Stimulated activated CD4-positive, alpha-beta T cell treated with anti-CD3 and anti-CD28 coated beads, Interleukin-2, amount 100 ng/mL, for 4 hours (primary cell): ENCODE data around the gene CDYL.
"Not testable (repeated sequence)": the region's sequence is repeated elsewhere in the genome, so short reads cannot be mapped to it uniquely, and the experiment has no call there.

Source experiments
- DNase-seq: peaks from one replicate; pipeline ENCODE4 v3.0.0-alpha.2; 2020; ENCODE audit warnings: low read depth

The CDYL gene

DNA sequence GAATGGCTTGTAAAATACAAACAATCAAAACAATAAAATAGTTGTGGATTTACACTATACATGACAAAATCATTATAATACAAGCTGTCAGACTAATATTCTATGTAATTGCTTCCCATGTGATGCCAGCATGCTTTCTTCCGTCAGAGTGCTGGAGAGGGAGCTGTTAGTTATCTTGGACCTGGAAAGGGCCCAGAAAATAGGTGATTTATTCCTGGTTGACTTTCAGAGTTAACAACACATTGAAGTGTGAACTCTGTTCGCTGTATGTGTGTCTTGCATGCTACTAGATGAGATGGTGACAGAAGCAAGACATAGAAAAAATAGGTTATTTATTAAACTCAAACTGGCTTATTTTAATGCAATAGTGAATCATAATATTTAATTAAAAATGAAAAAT lies 70.2 kb downstream of the CDYL start:
- no peak for DNase-seq

DNA sequence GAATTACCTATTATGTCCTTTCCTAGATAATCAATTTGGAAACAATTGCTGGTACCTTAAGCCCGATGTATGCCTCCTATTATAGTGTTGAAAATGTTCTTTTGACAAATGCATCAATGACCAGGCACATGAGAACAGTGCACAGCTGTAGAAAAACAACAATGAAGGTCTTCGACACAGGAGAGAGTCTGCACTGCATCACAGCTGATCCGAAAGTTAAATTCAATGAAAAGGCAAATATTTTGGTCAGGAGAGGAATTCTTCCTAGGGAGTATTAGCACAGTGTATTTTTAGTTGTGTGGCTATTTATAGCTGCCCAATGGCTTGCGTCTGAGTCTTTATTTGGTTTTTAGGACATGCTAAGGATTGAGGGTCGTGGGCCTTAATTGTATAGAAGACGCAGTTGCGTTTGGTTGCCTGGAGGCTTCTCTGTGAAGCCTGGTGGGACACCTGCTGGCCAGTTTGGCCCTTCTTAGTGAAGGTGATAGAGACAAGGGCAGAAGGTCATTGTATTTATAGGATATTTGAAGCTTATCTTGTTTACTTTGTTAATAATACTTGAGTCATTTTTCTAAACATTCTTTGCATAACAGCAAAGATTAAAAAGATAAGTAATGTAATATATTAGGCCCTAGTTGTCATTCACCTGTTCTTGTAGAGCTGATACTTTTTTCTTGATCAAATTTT lies 72.3 kb downstream of the CDYL start:
- no peak for DNase-seq

DNA sequence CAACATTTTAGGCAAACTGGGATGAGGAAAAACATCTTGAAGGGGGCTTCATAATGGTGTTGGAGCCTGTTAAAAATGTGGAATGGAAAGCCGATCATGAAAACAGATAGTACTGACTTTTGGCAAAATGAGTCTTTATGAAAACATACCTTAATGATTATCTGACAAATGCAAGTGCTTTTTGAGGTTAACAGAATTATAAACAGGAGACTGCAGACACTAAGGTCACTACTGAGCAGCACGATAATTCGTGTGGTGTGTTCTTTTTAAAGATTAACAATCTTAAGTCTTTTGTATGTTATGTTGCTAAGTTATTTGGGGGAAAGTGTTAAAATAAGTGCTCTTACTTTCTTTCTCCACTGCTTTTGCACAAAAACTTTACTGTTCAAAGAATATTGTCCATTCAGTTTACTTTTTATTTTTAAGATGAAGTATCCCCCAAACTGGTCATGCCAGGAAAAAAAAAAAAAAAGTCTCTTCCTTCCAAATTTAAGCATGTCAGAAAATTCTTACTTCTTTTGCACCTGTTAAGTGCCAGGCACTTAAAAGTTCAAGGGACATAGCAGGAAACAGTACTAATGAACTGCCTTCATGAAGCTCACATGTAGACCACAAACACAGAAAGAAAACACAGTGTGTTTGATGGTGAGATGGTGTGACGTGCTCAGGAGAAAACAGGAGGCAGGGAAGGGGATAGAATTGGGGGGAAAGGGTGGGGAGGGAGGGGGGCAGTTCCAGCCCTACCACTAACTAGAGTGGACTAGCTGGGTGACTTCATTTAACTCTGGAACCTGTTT lies 73.2 kb downstream of the CDYL start:
- DNase-seq = no peak

DNA sequence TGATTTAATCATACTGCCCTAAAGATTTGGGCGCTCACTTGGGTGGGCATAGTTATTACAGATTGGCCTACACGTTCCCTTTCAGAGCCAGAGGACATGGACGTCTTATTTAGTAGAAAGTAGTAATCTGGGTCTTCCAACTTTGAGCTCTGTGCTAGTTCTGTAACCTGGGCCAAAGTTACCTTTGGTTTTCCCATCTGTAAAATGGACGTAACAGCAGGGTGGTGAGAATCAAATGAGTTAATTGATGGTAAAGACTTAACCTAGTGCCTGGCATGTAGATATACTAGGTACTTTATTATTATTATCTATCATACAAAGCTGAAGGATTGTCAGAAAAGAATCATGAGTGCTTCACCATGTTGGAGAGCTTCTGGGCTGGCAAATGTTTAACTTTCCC lies 74.8 kb downstream of the CDYL start:
- DNase-seq = no peak

DNA sequence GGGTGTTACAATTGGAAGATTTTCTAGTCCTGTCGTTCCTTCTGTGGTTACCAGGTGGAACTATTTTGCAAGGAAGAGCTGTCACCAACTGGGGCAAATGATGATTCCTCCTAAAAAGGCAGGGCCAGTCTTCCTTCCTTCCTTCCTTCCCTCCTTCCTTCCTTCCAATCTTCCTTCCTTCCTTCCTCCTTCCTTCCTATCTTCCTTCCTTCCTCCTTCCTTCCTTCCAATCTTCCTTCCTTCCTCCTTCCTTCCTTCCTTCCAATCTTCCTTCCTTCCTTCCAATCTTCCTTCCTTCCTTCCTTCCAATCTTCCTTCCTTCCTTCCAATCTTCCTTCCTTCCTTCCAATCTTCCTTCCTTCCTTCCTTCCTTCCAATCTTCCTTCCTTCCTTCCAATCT lies 76.0 kb downstream of the CDYL start:
- not testable (repeated sequence) for DNase-seq

DNA sequence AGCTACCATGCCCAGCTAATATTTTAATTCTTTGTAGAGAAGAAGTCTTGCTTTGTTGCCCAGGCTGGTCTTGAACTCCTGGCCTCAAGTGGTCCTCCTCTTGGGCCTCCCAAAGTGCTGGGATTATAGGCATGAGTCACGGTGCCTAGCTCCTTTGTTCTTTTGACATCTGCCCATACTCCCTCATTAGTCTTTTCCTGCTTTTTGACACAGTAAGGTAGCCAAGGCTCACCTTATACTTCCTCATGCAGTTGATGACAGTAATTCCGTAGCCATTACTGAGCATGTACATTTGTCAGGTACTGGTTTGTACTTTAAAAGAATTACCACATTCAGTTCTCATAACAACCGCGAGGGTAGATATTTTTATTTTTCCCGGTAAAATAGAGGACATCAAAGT lies 76.7 kb downstream of the CDYL start:
- DNase-seq = no peak

DNA sequence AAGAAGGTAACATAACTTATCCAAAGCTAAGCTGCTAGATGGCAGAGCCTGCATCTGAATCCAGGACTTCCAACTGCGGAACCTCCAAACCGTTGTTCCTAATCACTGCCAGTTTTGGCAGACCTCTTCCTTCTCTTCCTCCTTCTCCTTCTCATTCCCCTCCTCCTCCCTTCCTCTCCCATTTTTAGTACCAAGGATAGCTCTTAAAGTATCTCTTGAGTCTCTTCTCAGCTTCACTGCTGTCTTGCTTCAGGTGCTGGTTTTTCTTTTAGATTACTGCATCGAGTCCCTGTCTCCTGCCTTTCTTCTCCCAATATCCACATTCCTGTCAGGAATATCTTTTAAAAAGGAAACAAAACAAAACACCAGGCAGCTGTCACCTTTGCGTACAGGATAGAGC lies 77.1 kb downstream of the CDYL start:
- no peak for DNase-seq

DNA sequence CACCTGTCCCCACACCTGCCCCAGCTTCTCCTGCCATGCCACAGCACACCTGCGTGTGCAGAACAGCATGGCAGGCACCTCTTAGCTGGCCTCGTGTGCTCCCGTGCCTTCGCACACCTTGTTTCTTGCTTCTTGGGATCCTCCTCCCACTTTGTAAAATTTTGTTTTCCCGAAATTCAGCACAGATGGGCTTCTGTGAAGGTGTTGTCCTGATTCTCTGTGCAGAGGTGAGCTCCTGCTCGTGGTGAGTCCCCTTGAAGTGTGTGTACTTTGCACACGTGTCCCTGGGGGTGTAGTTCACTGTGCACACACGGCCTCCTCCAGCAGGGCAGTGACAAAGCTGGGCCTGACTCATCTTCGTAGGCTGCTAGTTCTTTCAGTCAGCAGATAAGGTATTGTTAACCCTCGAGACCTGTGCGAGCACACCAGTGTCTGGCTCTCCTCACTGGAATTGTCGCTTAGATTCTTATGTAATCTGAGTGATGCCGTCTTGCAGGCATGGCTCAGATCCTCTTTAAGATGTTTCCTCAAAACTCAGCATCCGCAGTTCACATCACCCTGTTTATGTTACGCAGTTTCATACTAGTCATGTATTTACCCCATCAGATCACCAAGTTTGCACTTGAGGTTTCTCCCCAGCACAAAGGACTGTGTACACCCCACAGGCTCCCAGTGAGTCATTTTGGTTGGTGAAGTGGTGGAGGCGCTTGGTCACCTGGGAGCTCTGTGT lies 77.7 kb downstream of the CDYL start:
- no peak for DNase-seq

DNA sequence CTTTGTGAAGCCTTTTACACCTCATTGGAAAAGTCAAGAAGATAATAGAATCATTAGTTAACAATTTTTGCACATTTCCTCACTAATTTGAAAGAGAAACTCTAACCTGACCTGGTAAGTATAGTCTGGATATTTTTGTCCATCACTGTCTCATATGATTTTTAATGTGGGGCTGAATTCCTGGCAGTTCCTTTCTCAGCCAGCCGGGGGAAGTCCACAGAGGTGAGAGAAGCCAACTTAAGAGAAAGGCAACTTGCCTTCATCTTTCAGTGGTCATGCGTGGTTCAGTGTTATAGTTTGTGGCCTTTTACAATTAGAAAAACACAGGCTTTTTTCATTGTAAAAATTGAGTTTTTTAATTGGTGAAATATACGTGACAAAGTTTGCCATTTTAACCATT lies 80.6 kb downstream of the CDYL start:
- no peak for DNase-seq

GRCh38 chr6:4858194-4859015 lies 82.2 kb downstream of the CDYL start:
- no peak for DNase-seq

DNA sequence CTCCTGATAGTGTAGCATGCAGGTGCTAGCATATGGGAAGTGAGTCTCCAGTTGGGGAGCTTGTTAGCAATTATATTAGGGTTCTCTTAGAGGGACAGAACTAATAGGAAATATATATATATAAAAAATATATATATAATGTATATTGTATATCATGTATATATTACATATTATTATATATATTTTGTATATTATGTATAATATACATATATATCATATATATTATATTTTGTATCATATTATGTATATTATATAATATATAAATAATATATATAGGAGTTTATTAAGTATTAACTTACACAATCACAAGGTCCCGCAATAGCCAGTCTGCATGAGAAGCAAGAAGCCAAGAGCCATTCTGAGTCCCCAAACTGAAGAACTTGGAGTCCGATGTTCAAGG lies 84.2 kb downstream of the CDYL start:
- no peak for DNase-seq

- no peak for DNase-seq
These were observed 85.4 kb downstream of the CDYL start for GRCh38 chr6:4861564-4861963.

GRCh38 chr6:4864519-4864918 lies 88.3 kb downstream of the CDYL start:
- DNase-seq = no peak

DNA sequence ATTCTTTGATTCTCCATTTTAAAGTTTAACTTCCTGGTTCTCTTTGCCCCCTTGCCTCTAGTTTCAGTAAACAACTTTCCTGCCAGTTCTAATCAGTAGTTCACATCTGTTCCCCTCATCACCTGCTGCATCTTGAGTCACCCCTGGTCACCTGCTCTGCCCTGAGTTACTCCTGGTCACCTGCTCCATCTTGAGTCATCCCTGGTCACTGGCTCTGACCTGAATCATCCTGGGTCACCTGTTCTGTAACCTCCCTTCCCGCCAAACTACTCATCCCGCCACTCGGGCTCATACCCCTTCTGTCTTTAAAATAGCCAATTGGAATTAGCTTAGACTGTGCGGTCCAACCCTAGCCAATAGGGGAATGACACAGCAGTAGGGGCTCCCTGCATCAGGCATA lies 88.8 kb downstream of the CDYL start:
- not testable (repeated sequence) for DNase-seq

GRCh38 chr6:4870821-4871494 lies 94.8 kb downstream of the CDYL start:
- no peak for DNase-seq

GRCh38 chr6:4871825-4872224 lies 95.6 kb downstream of the CDYL start:
- DNase-seq = no peak

DNA sequence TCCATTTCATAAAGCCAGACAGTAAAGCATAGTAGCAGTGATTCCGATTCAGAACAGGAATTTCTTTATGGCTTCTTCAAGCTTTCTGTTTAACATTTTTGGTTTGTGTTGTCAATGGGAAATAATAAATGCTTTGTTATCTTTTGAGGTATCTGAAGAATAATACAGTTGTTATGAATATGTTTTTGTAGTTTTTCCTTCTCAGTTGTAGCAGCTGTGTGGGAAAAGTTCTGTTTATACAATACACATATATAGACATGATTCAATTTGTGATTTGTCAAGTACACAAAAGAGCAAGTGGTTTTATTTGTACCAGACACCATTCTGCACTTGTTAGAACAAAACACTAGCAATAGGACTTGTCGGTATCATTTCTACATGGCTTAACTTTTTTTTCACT lies 96.6 kb downstream of the CDYL start:
- no peak for DNase-seq

DNA sequence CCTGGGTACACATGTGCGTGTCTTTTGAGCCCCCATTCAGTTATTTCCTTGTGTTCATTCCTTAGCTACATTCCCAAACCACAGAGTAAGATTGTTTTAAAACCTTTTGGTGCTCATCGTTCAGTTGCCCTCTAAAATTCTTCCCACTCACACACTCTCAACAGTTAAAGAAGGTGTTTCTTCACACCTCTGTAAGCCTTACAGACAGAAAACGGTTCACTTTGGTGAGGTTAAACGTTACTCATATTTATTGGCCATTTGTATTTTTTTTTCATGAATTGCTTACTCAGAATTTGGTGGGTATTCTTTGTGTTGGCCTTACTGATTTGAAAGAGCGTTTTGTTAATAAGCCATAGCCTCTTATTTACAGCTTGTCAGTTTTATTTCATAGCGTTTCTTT lies 97.7 kb downstream of the CDYL start:
- no peak for DNase-seq

DNA sequence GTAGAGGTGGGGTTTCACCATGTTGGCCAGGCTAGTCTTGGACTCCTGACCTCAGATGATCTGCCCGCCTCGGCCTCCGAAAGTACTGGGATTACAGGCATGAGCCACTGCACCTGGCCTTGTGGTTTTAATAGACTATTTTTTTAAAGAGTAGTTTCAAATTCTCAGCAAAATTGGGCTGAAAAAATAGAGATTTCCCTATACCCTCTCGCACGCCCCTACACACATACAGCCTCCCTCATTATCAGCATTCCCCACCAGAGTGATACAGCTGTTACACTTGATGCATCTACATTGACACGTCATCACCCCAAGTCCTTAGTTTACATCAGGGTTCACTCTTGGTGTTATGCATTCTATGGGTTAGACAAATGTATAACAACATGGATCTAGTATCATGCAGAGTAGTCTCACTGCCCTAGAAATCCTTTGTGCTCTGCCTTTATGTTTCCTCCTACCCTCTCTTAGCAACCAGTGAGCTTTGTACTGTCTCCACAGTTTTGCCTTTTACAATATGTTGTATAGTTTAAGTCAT lies 103.6 kb downstream of the CDYL start:
- no peak for DNase-seq

DNA sequence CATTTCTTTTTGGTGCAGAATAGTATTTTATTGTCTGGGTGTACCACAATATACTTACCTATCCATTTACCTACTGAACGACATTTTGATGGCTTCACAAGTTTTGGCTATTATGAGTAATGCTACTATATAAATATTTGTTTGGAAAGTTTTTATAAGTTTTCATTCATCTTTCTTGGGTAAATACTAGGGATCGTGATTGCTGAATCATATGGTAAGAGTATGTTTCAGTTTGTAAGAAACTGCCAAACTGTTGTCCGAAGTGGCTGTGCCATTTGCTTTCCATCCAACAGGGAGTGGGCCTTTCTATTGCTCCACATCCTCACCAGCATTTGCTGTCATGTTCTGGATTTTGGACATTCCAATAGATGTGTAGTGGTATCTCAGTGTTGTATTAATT lies 104.2 kb downstream of the CDYL start:
- no peak for DNase-seq

DNA sequence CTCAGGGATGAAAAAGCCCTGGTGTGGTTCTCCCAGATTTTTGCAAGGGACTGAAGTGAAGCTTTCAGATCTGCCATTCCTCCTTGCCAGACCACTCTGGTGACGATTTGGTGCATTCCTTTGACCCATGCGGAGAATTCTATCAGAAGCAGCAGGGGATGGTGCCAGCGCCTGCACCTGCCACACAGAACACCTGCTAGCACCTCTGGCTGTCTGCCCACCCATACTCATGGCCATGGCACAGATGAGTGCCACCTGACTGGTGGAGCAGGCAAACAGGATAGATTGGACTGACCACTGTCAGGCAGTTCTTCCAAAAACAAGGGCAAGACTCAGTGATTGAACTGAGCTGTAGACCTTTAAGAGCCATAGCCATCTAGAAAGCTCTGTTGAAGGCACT lies 107.1 kb downstream of the CDYL start:
- no peak for DNase-seq
